ENCODE data around the gene GCH1.

Gene GCH1, protein sequence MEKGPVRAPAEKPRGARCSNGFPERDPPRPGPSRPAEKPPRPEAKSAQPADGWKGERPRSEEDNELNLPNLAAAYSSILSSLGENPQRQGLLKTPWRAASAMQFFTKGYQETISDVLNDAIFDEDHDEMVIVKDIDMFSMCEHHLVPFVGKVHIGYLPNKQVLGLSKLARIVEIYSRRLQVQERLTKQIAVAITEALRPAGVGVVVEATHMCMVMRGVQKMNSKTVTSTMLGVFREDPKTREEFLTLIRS

DNA sequence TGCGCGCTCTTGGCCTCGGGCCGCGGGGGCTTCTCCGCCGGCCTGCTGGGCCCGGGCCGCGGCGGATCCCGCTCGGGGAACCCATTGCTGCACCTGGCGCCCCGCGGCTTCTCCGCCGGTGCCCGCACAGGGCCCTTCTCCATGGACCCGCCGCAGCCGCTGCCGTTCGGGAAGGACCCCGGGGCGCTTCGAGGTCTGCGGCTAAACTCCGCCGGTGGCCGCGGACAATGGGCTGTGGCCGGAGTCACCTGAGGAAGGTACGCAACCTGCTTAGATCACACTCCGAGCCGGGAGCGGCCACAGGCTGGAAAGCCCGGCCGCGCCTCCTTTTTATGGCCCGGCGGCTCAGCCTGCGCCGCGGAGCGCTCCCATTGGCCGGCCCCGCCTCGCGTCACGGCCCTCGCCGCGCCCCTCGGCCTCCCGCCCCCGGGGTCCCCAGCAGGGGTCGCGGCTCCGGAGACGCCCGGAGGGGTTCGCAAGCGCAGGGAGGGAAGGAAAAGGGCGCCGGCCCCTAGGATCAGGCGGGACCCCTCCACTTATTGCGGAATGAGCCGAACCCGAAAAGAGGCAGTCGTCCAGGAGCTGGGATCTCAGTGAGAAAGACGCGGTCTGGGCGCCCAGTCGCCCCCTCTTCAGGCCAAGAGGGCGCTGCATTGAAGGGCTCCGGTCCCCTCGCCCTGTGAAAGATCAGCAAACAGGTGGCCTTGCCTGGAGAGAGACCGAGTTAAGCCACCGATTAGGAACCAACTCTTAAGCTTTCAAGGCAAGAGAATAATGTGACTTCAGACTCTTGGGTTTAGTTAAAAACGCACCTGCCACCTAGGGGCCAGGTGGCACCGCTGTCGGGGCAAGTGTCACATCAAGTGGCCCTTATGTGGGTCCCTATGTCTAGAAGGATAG, at the start of gene GCH1:
GCH1 (minus strand) TSS at position 306 of the 900 bp plus-strand sequence; CDS start at position 143, 163 bp downstream.
- in situ Hi-C loops (cut with HindIII; ENCODE audit: low pct_unique_long_range_greater_than_20kb, low sequenced_read_pairs), result no loop called here
- no peak for TF ChIP-seq JUND (IDR thresholded peaks at IDR 0.05; ENCODE audit: low read depth)
- peak; percentile 76 to 90 for DNase-seq (ENCODE audit: low read depth in 1 of 2, low spot score in 1 of 2)

DNA sequence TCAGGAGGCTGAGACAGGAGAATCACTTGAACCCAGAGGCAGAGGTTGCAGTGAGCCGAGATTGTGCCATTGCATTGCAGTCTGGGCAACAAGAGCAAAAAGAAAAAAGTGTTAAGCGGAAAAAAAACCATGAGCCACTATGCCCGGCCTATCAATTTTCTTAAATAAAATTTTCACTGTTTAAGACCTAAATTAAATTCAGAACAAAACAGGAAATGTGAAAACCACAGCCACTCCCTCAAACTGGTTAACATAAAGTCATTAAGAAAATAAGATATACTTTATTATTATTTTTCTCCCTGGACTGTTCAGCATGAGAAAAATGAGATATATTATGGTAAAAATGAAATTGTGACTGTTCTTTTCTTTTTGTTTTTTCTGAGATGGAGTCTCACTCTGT, 44.6 kb upstream of the GCH1 start:
- DNase-seq (ENCODE audit: low read depth in 1 of 2, low spot score in 1 of 2), result no peak
- in situ Hi-C loops (cut with HindIII; ENCODE audit: low pct_unique_long_range_greater_than_20kb, low sequenced_read_pairs), result no loop called here
- TF ChIP-seq JUND (IDR thresholded peaks at IDR 0.05; ENCODE audit: low read depth), result no peak

DNA sequence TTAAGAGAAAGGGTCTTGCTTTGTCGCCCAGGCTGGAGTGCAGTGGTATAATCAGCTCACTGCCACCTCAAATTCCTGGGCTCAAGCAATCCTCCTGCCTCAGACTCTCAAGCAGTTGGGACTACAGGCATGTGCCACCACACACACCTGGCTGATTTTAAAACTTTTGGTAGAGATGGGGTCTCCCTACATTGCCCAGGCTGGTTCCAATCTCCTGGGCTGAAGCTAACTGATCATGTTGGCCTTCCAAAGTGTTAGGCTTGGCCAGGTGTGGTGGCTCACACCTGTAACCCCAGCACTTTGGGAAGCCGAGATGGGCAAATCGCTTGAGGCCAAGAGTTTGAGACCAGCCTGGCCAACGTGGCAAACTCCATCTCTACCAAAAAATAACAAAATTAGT, 43.9 kb upstream of the GCH1 start:
- in situ Hi-C loops (cut with HindIII; ENCODE audit: low pct_unique_long_range_greater_than_20kb, low sequenced_read_pairs), result no loop called here
- no peak for TF ChIP-seq JUND (IDR thresholded peaks at IDR 0.05; ENCODE audit: low read depth)
- DNase-seq (ENCODE audit: low read depth in 1 of 2, low spot score in 1 of 2), result no peak

DNA sequence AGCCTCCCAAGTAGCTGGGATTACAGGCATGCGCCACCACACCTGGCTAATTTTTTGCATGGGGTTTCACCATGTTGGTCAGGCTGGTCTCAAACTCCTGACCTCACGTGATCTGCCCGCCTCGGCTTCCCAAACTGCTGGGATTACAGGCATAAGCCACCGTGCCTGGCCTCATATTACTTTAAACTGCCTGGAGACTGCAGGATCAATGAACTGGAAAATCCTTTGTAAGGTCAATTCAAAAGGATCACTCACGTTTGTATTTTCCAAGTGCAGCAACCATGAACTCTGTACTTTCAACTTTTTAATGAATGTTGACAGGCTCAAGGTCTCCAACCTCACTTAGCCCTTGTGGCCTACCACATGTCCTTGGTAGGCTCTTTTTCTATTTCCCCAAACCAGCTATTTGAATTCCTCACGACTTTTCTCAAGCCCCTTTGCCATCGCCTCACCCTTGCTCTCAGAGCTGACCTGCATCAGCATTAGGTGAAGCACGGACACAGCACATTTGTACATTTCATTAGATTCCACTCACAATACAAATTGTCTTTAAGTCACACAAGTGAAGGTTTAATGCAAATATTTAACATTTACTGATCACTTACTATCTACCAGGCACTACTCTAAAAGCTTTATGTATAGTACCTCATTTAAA, 42.2 kb upstream of the GCH1 start:
- no peak for TF ChIP-seq JUND (IDR thresholded peaks at IDR 0.05; ENCODE audit: low read depth)
- DNase-seq (ENCODE audit: low read depth in 1 of 2, low spot score in 1 of 2), result no peak
- in situ Hi-C loops (cut with HindIII; ENCODE audit: low pct_unique_long_range_greater_than_20kb, low sequenced_read_pairs), result no loop called here

DNA sequence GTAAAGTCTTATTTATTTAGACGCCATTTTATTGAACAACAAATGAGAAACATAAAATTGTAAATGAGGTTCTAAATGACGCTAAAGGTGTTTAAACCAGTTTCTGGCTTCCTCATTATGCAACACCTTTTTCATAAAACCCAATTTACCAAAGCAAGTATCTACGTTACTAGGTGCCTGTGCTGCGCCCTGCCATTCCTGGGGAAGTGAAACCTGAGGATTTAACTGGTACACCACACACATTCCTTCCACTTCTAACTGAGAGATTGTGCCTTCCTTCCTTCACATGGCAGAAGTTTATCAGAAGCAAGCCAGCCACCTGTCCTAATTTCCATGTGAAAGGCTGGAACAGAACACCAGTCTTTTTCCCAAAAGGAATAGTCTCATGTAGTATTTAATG, 40.3 kb upstream of the GCH1 start:
- no peak for DNase-seq (ENCODE audit: low read depth in 1 of 2, low spot score in 1 of 2)
- TF ChIP-seq JUND (IDR thresholded peaks at IDR 0.05; ENCODE audit: low read depth), result no peak
- in situ Hi-C loops (cut with HindIII; ENCODE audit: low pct_unique_long_range_greater_than_20kb, low sequenced_read_pairs), result no loop called here

DNA sequence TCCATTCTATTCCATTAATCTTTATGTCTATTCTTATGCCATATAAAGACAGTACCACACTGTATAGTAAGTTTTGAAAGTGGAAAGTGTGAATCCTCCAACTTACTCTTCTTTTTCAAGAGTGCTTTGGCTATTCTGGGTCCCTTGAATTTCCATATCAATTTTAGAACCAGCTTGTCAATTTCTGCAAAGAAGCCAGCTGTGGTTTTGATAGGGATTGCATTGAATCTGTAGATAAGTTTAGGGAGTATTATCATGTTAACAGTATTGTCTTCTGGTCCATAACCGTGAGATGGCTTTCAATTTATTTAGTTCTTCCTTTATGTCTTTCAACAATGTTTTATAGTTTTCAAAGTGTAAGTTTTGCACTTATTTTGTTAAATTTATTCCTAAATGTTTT, 34.2 kb upstream of the GCH1 start:
- TF ChIP-seq JUND (IDR thresholded peaks at IDR 0.05; ENCODE audit: low read depth), result no peak
- DNase-seq (ENCODE audit: low read depth in 1 of 2, low spot score in 1 of 2), result no peak
- in situ Hi-C loops (cut with HindIII; ENCODE audit: low pct_unique_long_range_greater_than_20kb, low sequenced_read_pairs), result no loop called here

DNA sequence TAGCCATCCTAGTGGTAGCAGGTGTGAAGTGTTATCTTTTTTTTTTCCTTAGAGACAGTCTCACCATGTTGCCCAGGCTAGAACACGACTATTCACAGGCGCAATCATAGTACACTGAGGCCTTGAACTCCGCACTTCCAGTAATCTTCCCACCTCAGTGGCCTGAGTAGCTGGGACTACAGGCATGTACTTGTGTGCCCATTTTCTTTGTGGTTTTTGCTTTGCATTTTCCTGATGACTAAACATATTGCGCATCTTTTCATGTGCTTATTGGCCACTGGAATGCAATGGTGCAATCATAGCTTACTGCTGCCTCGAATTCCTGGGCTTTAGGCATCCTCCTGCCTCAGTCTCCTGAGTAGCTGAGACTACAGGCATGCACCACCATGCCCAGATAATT, 33.3 kb upstream of the GCH1 start:
- DNase-seq (ENCODE audit: low read depth in 1 of 2, low spot score in 1 of 2), result no peak
- no peak for TF ChIP-seq JUND (IDR thresholded peaks at IDR 0.05; ENCODE audit: low read depth)
- in situ Hi-C loops (cut with HindIII; ENCODE audit: low pct_unique_long_range_greater_than_20kb, low sequenced_read_pairs), result no loop called here

DNA sequence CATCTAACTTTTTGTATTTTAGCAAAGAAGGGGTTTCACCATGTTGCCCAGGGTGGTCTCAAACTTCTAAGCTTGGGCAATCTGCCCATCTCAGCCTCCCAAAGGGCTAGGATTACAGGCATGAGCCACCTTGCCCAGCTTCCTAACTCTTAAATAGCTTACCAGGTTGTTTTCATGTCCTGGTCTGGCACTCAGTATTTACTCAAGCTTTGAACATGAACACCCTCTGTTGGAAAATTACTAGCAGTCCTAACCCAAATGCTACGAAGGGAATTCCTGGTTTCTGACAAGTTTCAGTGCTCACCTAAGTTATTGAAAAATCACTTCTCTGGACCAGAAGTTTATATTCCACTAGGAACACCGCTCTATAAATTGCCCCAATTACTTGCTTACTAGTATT, 32.5 kb upstream of the GCH1 start:
- no peak for TF ChIP-seq JUND (IDR thresholded peaks at IDR 0.05; ENCODE audit: low read depth)
- DNase-seq (ENCODE audit: low read depth in 1 of 2, low spot score in 1 of 2), result no peak
- in situ Hi-C loops (cut with HindIII; ENCODE audit: low pct_unique_long_range_greater_than_20kb, low sequenced_read_pairs), result no loop called here

DNA sequence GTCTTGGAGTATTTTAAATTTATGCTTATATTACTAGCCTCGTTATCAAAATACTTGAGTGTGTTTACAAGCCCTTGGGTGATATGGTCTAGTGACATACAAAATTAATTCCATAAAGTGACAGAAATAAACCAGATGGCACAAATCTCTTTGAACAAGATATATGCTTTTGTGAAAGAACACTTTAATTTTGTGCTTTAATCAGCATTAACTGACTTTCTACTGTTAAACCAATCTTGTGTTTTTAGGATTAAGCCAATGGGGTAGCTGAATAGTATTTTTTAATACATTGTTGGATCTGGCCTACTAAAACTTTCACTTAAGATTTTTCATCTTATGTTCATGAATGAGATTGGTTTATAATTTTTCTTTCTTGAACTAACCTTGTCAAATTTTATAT, 30.4 kb upstream of the GCH1 start:
- DNase-seq (ENCODE audit: low read depth in 1 of 2, low spot score in 1 of 2), result no peak
- in situ Hi-C loops (cut with HindIII; ENCODE audit: low pct_unique_long_range_greater_than_20kb, low sequenced_read_pairs), result no loop called here
- no peak for TF ChIP-seq JUND (IDR thresholded peaks at IDR 0.05; ENCODE audit: low read depth)

DNA sequence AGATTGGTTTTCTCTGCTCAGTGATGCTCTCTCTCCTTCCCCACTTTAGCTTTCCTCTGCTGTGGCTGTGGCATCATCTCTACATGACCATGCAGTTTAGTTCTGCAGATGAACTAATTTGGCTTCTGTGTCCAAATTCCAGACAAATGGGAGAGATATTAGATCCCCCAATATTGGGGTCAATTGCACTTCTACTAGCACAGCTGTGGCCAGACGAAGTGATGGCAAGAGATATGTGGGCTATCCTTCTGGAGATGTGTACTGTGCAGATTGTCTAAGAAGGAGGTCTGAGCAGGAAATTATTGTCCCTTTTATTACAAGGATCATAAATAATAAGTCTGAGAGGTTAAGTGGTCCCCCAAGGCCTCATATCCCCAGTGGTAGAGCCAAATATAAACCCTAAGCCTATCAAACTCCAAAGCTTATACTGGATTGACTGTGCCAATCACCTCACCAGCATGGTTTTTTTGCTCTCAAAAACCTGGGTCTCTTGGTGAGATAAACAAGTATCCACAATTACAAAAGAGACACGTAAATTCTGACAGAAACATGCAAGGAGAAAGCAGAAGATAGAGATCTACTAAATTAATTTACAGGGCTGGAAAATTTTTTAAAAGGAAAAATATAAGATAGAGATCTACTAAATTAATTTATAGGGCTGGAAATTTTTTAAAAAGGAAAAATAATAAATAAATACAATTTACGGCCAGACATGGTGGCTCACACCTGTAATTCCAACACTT, 29.1 kb upstream of the GCH1 start:
- TF ChIP-seq JUND (IDR thresholded peaks at IDR 0.05; ENCODE audit: low read depth), result no peak
- in situ Hi-C loops (cut with HindIII; ENCODE audit: low pct_unique_long_range_greater_than_20kb, low sequenced_read_pairs), result no loop called here
- no peak for DNase-seq (ENCODE audit: low read depth in 1 of 2, low spot score in 1 of 2)

DNA sequence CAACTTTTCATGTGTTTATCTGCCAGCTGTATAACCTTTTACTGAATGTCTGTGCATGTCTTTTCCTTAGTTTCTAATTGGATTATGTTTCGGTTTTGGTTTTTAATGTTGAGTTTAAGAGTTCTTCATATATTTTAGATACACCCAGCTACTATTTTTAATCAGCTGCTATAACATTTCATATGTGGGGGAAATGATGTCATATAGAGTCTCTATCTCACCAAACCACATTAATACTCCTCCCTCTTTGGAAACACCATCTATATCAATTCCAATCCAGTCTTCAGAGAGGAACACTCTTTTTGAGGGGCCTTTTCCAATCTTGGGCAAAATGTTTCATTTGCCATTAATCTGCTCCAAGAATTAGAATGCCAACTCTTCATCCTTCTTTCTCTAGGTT, 28.5 kb upstream of the GCH1 start:
- no peak for TF ChIP-seq JUND (IDR thresholded peaks at IDR 0.05; ENCODE audit: low read depth)
- no peak for DNase-seq (ENCODE audit: low read depth in 1 of 2, low spot score in 1 of 2)
- in situ Hi-C loops (cut with HindIII; ENCODE audit: low pct_unique_long_range_greater_than_20kb, low sequenced_read_pairs), result no loop called here

DNA sequence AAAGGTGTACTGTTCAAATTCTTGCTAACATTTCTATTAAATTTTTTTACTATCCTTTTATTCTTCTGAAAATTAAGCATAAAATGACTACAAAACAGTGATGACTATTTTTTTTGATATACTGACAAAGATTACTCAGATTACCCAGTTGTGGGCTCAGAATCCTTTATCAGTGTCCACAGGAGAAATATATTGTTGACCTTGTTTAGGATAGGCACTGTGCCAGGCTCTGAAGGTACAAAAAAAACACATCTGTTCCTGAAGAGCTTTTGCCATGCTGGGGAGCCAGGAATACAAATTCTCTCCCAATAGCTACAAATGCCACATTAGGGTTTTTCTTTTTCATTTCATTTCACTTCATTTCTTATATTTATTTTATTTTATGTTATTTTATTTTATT, 26.9 kb upstream of the GCH1 start:
- TF ChIP-seq JUND (IDR thresholded peaks at IDR 0.05; ENCODE audit: low read depth), result no peak
- no peak for DNase-seq (ENCODE audit: low read depth in 1 of 2, low spot score in 1 of 2)
- in situ Hi-C loops (cut with HindIII; ENCODE audit: low pct_unique_long_range_greater_than_20kb, low sequenced_read_pairs), result no loop called here

Data from T47D (cell line).